ENCODE data around the gene HES4. TPM values are rescaled to one million over a fixed set of nuclear protein-coding genes. Genes with fewer than 3 reads are reported as not detected.

HES4 gene
- total and polyA plus RNA-seq, 4 donors: 13.5 to 47.9 (median 27.1) TPM

DNA sequence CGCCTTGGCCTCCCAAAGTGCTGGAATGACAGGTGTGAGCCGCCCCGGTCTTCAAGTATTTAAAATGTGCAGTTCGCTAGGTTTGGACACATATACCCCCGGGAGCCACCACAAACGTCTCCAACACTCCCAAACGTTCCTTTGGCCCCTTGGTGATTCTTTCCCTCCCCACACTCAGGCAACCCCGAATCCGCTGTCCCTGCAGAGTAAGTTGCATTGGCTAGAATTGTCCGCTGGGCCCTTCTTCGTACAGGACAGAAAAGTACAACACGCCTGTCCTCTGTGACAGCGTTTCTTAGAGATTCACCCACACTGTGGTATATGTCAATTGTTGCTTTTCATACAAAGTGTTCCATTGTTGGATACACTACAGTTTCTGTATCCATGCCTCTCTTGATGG lies 14.8 kb downstream of the HES4 start:
- Histone ChIP-seq H3K9me3 (ENCODE audit: control insufficient read depth in 4 of 4, insufficient read depth in 3 of 4, low read length in 3 of 4) (no peaks in the 10 kb centered on the region), H3K27ac (ENCODE audit: low read depth in 1 of 2, low read length in 1 of 2) (no peak overlapping the region), H3K9ac (ENCODE audit: insufficient read depth in 1 of 2, low read length in 2 of 2) (no peak overlapping the region), H3K27me3 (ENCODE audit: control insufficient read depth in 3 of 3, insufficient read depth in 3 of 3, low read length in 2 of 3) (peaks cover 4 to 26% (median 5%) of the 10 kb centered on the region in 3 donors), H3K4me3 (no peak overlapping the region), H3K4me1 (ENCODE audit: control insufficient read depth in 5 of 5, insufficient read depth in 5 of 5, low read length in 5 of 5) (no peaks in the 10 kb centered on the region), H3K36me3 (ENCODE audit: control insufficient read depth in 4 of 4, insufficient read depth in 4 of 4, low read length in 4 of 4) (no peaks in the 10 kb centered on the region)
- ATAC-seq (ENCODE audit: insufficient read depth, low FRiP score) (no peak), DNase-seq (no peak)
- TF ChIP-seq, protein P1, sequence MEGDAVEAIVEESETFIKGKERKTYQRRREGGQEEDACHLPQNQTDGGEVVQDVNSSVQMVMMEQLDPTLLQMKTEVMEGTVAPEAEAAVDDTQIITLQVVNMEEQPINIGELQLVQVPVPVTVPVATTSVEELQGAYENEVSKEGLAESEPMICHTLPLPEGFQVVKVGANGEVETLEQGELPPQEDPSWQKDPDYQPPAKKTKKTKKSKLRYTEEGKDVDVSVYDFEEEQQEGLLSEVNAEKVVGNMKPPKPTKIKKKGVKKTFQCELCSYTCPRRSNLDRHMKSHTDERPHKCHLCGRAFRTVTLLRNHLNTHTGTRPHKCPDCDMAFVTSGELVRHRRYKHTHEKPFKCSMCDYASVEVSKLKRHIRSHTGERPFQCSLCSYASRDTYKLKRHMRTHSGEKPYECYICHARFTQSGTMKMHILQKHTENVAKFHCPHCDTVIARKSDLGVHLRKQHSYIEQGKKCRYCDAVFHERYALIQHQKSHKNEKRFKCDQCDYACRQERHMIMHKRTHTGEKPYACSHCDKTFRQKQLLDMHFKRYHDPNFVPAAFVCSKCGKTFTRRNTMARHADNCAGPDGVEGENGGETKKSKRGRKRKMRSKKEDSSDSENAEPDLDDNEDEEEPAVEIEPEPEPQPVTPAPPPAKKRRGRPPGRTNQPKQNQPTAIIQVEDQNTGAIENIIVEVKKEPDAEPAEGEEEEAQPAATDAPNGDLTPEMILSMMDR (IDR thresholded peaks at IDR 0.05; ENCODE audit: control extremely low read depth, extremely low read depth): no peak
- 76 to 81% methylated on average over 13 of the region's 13 CpGs for WGBS, 2 donors

- 60 to 66% methylated on average over 12 of the region's 12 CpGs for WGBS, 2 donors
- Histone ChIP-seq H3K9ac (ENCODE audit: insufficient read depth in 1 of 2, low read length in 2 of 2) (no peak overlapping the region), H3K9me3 (ENCODE audit: control insufficient read depth in 4 of 4, insufficient read depth in 3 of 4, low read length in 3 of 4) (peaks cover 0 to 2% (median 0%) of the 10 kb centered on the region in 4 donors), H3K27ac (ENCODE audit: low read depth in 1 of 2, low read length in 1 of 2) (no peak overlapping the region), H3K27me3 (ENCODE audit: control insufficient read depth in 3 of 3, insufficient read depth in 3 of 3, low read length in 2 of 3) (peaks cover 4 to 26% (median 5%) of the 10 kb centered on the region in 3 donors), H3K4me1 (ENCODE audit: control insufficient read depth in 5 of 5, insufficient read depth in 5 of 5, low read length in 5 of 5) (no peaks in the 10 kb centered on the region), H3K36me3 (ENCODE audit: control insufficient read depth in 4 of 4, insufficient read depth in 4 of 4, low read length in 4 of 4) (no peaks in the 10 kb centered on the region), H3K4me3 (no peak overlapping the region)
- no peak for ATAC-seq (ENCODE audit: insufficient read depth, low FRiP score)
- DNase-seq: no peak
- TF ChIP-seq, protein P1 (IDR thresholded peaks at IDR 0.05; ENCODE audit: control extremely low read depth, extremely low read depth): no peak
Measured at GRCh38 chr1:984476-984814, 15.5 kb downstream of the HES4 start.

DNA sequence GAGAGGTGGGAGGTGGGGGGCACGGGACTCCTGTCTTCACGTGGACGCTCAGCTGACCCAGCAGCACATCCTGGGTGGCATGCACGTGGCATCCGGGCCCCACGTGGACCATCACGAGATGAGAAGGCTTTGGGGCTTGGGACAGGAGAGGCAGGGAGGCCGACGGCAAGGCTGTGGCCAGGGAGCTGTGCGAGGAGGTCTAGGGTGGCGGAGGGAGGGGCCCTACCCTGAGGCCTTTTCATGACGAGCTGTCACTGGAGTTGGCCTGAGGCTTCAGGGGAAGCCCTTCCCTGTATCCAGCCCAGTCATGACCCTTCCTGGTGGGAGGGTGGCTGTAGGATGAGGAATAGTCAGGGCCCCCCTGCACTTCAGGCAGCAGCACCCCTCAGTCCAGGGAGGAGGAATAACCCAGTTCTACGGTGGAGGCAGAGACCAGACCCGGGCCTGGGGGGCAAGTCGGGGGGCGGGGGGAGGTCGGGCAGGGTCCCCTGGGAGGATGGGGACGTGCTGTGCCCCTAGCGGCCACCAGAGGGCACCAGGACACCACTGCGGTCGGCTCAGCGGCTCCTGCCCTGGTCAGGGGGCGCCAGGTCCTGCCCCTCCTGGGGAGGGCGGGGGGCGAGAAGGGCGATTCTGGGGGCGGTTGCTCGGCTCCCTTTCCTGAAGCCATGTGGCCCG lies 16.0 kb downstream of the HES4 start:
- H3K27ac ChIP-seq (ENCODE audit: low read depth in 1 of 2, low read length in 1 of 2): no peak overlapping the region
- H3K4me1 ChIP-seq (ENCODE audit: control insufficient read depth in 5 of 5, insufficient read depth in 5 of 5, low read length in 5 of 5): no peaks in the 10 kb centered on the region
- ATAC-seq (ENCODE audit: insufficient read depth, low FRiP score): no peak
- H3K36me3 ChIP-seq (ENCODE audit: control insufficient read depth in 4 of 4, insufficient read depth in 4 of 4, low read length in 4 of 4): no peaks in the 10 kb centered on the region
- TF ChIP-seq, protein P1 (IDR thresholded peaks at IDR 0.05; ENCODE audit: control extremely low read depth, extremely low read depth): peak; percentile 38
- peaks cover 4 to 26% (median 5%) of the 10 kb centered on the region in 3 donors for H3K27me3 ChIP-seq (ENCODE audit: control insufficient read depth in 3 of 3, insufficient read depth in 3 of 3, low read length in 2 of 3)
- 17 to 18% methylated on average over 25 to 29 of the region's 29 CpGs for WGBS, 2 donors
- peak in 2 of 3 donors; percentile 24 to 63 for DNase-seq
- H3K9me3 ChIP-seq (ENCODE audit: control insufficient read depth in 4 of 4, insufficient read depth in 3 of 4, low read length in 3 of 4): peaks cover 0 to 2% (median 0%) of the 10 kb centered on the region in 4 donors
- H3K9ac ChIP-seq (ENCODE audit: insufficient read depth in 1 of 2, low read length in 2 of 2): no peak overlapping the region
- no peak overlapping the region for H3K4me3 ChIP-seq
